NCI-H146 (cell line): ENCODE results near the gene TADA1.
"Not testable (repeated sequence)": the region's sequence is repeated elsewhere in the genome, so short reads cannot be mapped to it uniquely, and the experiment has no call there.

ENCODE experiments used
- DNase-seq: peaks from one replicate; lab custom pipeline; 2025; lab: John Stamatoyannopoulos, UW

Gene TADA1

DNA sequence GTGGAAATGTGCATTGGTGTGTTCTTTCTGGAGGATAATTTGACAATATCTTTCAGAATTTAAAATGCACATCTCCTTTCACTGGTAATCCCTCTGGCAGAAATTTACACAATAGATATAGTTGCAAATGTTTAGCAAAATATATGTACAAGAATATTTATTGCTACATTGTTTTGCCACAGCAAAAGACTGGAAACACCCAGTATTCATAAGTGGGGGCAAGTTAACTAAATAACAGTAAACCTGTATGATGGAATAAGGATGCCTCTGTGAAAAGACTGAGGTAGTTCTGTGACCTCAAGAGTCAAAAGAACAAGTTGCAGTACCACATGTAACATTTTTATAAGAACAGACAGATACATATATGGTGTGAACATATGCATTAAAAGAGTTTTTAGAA, 13.7 kb upstream of the TADA1 start:
- no peak for DNase-seq

DNA sequence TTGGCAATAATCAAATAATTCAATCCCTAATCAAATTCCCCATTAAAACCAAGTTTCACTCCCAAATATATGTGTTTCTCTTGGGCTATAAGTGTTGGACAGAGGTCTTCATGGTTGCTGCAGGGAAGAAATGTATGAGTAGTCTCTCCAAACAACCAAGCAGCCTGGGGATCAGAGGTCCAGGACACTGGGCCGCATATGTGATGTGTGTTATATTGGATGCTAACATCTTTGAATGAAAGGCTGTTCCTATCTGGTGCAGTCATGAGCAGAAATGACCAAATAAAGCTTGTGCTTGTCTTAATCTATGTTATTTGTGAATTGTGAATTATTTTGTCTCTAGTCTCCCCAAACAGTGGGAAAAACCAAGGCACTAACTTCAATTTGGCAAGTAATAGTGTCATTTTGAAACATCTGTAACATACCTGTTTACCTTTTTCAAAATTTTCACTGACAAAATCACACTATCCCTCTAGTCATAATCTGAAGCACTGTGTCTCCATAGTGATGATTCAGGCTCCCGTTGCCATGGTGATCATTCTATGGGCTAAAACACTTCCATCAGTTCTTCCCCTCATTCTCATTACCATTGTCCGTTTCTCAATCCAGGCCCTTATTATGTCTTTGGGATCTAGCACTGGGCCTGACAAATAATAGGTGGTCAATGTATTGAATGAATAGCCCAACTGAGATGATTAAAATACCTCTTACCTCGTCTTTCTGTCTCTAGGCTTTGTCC, 12.5 kb upstream of the TADA1 start:
- peak; percentile 17 for DNase-seq

GRCh38 chr1:166884971-166885370, 8.9 kb upstream of the TADA1 start:
- no peak for DNase-seq

GRCh38 chr1:166884040-166884642, 8.1 kb upstream of the TADA1 start:
- DNase-seq = peak; percentile 68

DNA sequence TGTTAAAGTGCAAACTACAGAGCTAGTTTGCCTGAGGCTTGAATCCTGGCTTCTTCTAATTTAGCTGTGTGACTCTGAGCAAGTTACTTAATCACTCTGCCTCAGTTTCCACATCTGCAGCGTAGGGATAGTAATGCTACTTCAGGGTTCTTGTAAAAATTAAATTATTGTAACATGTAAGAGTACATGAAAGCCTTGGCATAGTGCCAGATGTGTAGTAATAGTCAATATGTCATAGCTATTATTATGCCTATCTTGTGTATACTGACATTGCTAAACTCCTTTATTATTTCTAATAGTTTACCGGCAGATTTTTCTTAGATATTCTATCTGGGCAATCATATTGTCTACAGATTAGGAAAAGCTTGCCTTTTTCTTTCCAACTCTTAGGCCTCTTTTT, 6.8 kb upstream of the TADA1 start:
- no peak for DNase-seq

- DNase-seq = not testable (repeated sequence)
These were observed 2.3 kb upstream of the TADA1 start for GRCh38 chr1:166878173-166878917.

- DNase-seq = no peak
These were observed 425 bp upstream of the TADA1 start for GRCh38 chr1:166876540-166876838.

- peak; percentile 5 for DNase-seq
These were observed 746 bp downstream of the TADA1 start for GRCh38 chr1:166875302-166875733.

- DNase-seq = no peak
These were observed 1.6 kb downstream of the TADA1 start for GRCh38 chr1:166874464-166874863.

DNA sequence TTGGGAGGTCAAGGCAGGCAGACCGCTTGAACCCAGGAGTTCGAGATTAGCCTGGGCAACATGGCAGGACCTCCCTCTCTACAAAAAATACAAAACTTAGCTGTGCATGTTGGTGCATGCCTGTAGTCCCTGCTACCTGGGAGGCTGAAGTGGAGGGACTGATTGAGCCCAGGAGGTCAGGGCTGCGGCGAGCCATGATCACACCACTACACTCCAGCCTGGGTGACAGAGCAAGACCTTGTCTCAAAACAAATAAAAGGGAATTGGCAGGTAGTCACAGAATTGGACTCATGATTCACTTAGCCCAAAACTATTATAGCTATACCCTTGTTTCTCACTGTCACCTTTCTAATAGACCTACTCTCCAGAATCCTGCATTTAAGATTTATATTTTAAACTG, 5.5 kb downstream of the TADA1 start:
- no peak for DNase-seq

GRCh38 chr1:166869318-166870099, 6.6 kb downstream of the TADA1 start:
- DNase-seq = no peak

- DNase-seq = no peak
These were observed 7.4 kb downstream of the TADA1 start for GRCh38 chr1:166868639-166869038.

DNA sequence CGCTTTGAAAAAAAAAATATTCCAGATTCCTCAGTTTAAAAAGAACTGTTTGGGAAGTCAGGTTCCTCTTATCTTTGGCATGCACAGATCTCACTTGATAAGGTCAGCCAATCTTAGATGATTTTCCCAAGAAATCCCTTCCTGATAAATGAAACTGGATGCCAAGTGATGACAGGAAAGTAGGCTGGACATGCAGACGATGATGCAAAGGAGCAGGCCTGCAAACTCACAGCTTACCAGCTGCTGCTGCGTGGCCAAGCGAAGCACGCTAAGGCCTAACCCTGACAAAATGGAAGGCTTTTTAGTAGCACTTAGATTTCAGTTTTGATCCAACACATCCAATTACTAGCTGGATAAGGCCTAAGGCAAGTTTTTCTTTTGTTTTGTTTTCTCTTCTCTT, 10.1 kb downstream of the TADA1 start:
- no peak for DNase-seq

DNA sequence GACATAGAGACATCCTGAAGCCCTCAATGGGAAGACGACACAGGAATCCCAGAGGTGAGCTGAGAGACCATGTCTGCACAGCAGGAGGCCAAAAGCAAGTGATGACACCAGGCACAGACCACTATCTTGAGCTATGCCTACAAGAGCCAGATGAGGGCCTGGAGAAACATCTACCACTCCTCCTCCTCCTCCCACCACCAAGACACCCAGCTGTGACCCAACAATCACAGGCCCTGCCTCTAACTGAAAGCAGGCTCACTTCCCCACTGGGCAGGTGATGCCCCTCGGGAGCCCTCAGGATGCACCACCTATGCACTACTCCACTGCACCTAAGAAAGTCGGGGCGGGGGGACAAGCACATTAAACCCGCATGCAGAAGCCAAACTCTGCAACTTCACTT, 16.5 kb downstream of the TADA1 start:
- DNase-seq = no peak

GRCh38 chr1:166858726-166859419, 17.2 kb downstream of the TADA1 start:
- DNase-seq = no peak

DNA sequence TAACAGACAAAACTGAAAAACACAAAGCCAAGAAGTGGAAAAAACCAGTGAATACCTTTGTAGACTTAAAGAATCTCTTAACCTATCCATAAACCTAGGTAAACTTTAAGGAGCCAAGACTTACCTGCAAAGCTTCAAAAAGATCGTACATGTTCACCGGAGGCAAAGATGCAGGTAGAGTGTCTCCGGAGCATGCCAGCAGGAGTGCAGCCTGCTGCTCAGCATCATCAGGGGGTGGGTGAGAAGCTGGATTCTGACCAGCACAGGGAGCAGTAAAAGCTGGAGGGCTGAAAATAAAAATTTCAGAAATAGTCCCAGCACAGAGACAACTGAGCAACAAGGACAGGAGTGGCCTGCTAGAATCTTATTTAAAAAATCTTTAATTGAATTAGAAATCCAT, 18.1 kb downstream of the TADA1 start:
- no peak for DNase-seq

GRCh38 chr1:166855558-166855957, 20.5 kb downstream of the TADA1 start:
- DNase-seq = no peak

- no peak for DNase-seq
These were observed 23.1 kb downstream of the TADA1 start for GRCh38 chr1:166852918-166853317.

DNA sequence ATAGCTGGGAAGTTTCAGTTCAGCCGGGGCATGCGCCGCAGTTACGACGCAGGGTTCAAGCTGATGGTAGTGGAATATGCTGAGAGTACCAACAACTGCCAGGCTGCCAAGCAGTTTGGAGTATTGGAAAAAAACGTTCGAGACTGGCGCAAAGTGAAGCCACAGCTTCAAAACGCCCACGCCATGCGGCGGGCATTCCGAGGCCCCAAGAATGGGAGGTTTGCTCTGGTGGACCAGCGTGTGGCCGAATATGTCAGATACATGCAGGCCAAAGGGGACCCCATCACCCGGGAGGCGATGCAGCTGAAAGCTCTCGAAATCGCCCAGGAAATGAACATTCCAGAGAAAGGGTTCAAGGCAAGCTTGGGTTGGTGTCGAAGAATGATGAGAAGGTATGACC, 26.9 kb downstream of the TADA1 start:
- DNase-seq = no peak

- DNase-seq = no peak
These were observed 27.9 kb downstream of the TADA1 start for GRCh38 chr1:166848193-166848592.

- no peak for DNase-seq
These were observed 31.3 kb downstream of the TADA1 start for GRCh38 chr1:166844791-166845190.
